B cell (primary cell): ENCODE measurements around the gene DLGAP5. TPM values are rescaled to one million over a fixed set of nuclear protein-coding genes. Genes with fewer than 3 reads are reported as not detected.

Source experiments
- ATAC-seq: fragments of 200-7000 bp; cut with Tn5 transposase; one replicate; pipeline ENCODE4 v1.10.0; 2021; ENCODE audit warnings: low read depth, mild to moderate bottlenecking, moderate number of reproducible peaks, moderate library complexity
- CTCF ChIA-PET: fragments of 350-600 bp; sonication (Branson Sonifier 250); formaldehyde crosslinking; loops from one replicate; lab custom pipeline; 2021; ENCODE audit warnings: antibody characterized with exemption, inconsistent platforms; lab: Charles Lee
- POLR2A ChIA-PET: fragments of 350-600 bp; sonication (Branson Sonifier 250); formaldehyde crosslinking; loops from one replicate; lab custom pipeline; 2021; ENCODE audit warnings: antibody characterized with exemption; lab: Charles Lee
- DNase-seq: peaks from one replicate; pipeline ENCODE4 v3.0.0; 2013
- H2AFZ ChIP-seq: 2 replicates; pipeline ENCODE4 v1.6.1; 2012; ENCODE audit warnings: mild to moderate bottlenecking, low read depth, low read length; ENCODE audit not compliant: insufficient read depth, poor library complexity, severe bottlenecking
- H3K27ac ChIP-seq, 2 donors: 1 replicate in 1 of 2; 2 replicates in 1 of 2; pipeline ENCODE4 v1.5.1; 2012 to 2013; ENCODE audit warnings: low read length in 2 of 2, mild to moderate bottlenecking in 2 of 2, moderate library complexity in 1 of 2
- H3K27me3 ChIP-seq, 4 experiments: fragments of 200-600 bp in 1 of 4; sonication (generic) in 1 of 4; replicated peaks in 1 of 4; 1 replicate in 2 of 4; 2 replicates in 2 of 4; pipeline versions ENCODE4 v1.6.1 to v1.7.0; 2013 to 2016; ENCODE audit warnings: low read length in 3 of 4, mild to moderate bottlenecking in 2 of 4, mixed read lengths in 1 of 4, moderate library complexity in 1 of 4; ENCODE audit not compliant: insufficient read depth in 4 of 4, control insufficient read depth in 3 of 4; ENCODE audit errors: control extremely low read depth in 1 of 4
- H3K36me3 ChIP-seq, 2 experiments: replicated peaks in 1 of 2; 1 replicate in 1 of 2; 2 replicates in 1 of 2; pipeline versions ENCODE4 v1.6.1 to v1.7.1; 2013; ENCODE audit warnings: low read length in 1 of 2; ENCODE audit not compliant: insufficient read depth in 2 of 2, control insufficient read depth in 1 of 2; ENCODE audit errors: control extremely low read depth in 1 of 2, extremely low read depth in 1 of 2
- H3K4me1 ChIP-seq, 2 donors: fragments of 200-600 bp in 1 of 2; sonication (generic) in 1 of 2; 1 replicate in 1 of 2; 2 replicates in 1 of 2; pipeline versions ENCODE4 v1.5.1 to v1.6.1; 2013 to 2017; ENCODE audit warnings: low read length in 2 of 2; ENCODE audit not compliant: control insufficient read depth in 2 of 2, insufficient read depth in 2 of 2
- H3K4me2 ChIP-seq: replicated peaks from 2 replicates; pipeline ENCODE3; 2012; ENCODE audit warnings: mild to moderate bottlenecking, low read depth, low read length; ENCODE audit not compliant: poor library complexity, severe bottlenecking
- H3K4me3 ChIP-seq, 5 experiments: fragments of 200-600 bp in 1 of 5; sonication (generic) in 1 of 5; 1 replicate in 3 of 5; 2 replicates in 2 of 5; pipeline versions ENCODE4 v1.5.1 to v1.7.0; 2011 to 2016; ENCODE audit warnings: low read length in 4 of 5, mild to moderate bottlenecking in 4 of 5, low read depth in 2 of 5, control low read depth in 1 of 5, moderate library complexity in 1 of 5; ENCODE audit not compliant: insufficient read depth in 1 of 5; ENCODE audit errors: control extremely low read depth in 1 of 5, extremely low read depth in 1 of 5
- H3K79me2 ChIP-seq: fragments of 200-600 bp; sonication (generic); one replicate; pipeline ENCODE4 v1.6.0; 2016; ENCODE audit warnings: low read length; ENCODE audit not compliant: control insufficient read depth, insufficient read depth
- H3K9ac ChIP-seq: fragments of 200-600 bp; sonication (generic); 2 replicates; pipeline ENCODE4 v1.6.1; 2017; ENCODE audit warnings: mild to moderate bottlenecking, low read length, moderate library complexity
- H3K9me3 ChIP-seq, 3 donors: one replicate each; pipeline versions ENCODE4 v1.6.1 to v1.7.1; 2013; ENCODE audit warnings: low read length in 2 of 3; ENCODE audit not compliant: control insufficient read depth in 2 of 3, insufficient read depth in 1 of 3; ENCODE audit errors: control extremely low read depth in 1 of 3
- H4K20me1 ChIP-seq: 2 replicates; pipeline ENCODE4 v1.6.0; 2012; ENCODE audit warnings: mild to moderate bottlenecking, low read length; ENCODE audit not compliant: insufficient read depth, control insufficient read depth, poor library complexity, severe bottlenecking
- H3K27ac Mint-ChIP-seq: one replicate; pipeline ENCODE4 v1.8.0; 2021; ENCODE audit warnings: mixed read lengths
- H3K27me3 Mint-ChIP-seq: one replicate; pipeline ENCODE4 v1.8.0; 2021; ENCODE audit warnings: mixed read lengths
- H3K4me1 Mint-ChIP-seq: one replicate; pipeline ENCODE4 v1.8.0; 2021; ENCODE audit warnings: mixed read lengths
- H3K4me3 Mint-ChIP-seq: one replicate; pipeline ENCODE4 v1.8.0; 2021; ENCODE audit warnings: mixed read lengths
- H3K9me3 Mint-ChIP-seq: one replicate; pipeline ENCODE4 v1.8.0; 2022; ENCODE audit warnings: mixed read lengths; ENCODE audit not compliant: insufficient read depth
- CTCF ChIP-seq: fragments of 200-600 bp; IDR thresholded peaks from one replicate; pipeline ENCODE4 v1.8.0; 2022; ENCODE audit warnings: antibody characterized with exemption, mild to moderate bottlenecking
- EZH2 ChIP-seq: IDR thresholded peaks from 2 replicates; pipeline ENCODE4 v1.6.1; 2012; ENCODE audit warnings: borderline replicate concordance, low read depth, mild to moderate bottlenecking, moderate library complexity, low read length; ENCODE audit not compliant: insufficient read depth, poor library complexity, severe bottlenecking
- WGBS: methylation state at CpG from one replicate; pipeline ENCODE4 v1.1.5; 2013; ENCODE audit warnings: missing lambda C conversion rate; ENCODE audit not compliant: insufficient coverage; 5-methylcytosine and 5-hydroxymethylcytosine counted together
- intact Hi-C: fragments of 100-400 bp; cut with micrococcal nuclease; formaldehyde crosslinking; loops from one replicate; pipeline ENCODE4 v1.10.0; 2022
- polyA plus RNA-seq: library from polyadenylated mRNA; depleted of rRNA; stranded (reverse); fragments of >200 nt; gene quantifications from 2 replicates; pipeline ENCODE4 v1.2.3, GENCODE V29; 2012
- total RNA-seq, 2 donors: library from RNA; stranded (reverse); fragments of 120-200 nt in 1 of 2; gene quantifications; 1 replicate in 1 of 2; 2 replicates in 1 of 2; pipeline versions ENCODE4 v1.2.3 to v1.2.4, GENCODE V29; 2013 to 2022

DLGAP5 gene
- total and polyA plus RNA-seq, 2 donors (not counting 1 experiment from before 2014, with no cell fraction given), result 0.12 TPM; not detected in 1

GRCh38 chr14:55123852-55124639 lies 67.3 kb downstream of the DLGAP5 start:
- Histone ChIP-seq H3K36me3 (no peaks in the 10 kb centered on the region), H3K27ac (no peak overlapping the region), H4K20me1 (no peaks in the 10 kb centered on the region), H3K4me2 (no peak overlapping the region), H3K27me3 (peaks cover 0 to 5% (median 0%) of the 10 kb centered on the region in 4 experiments), H3K4me1 (peaks cover 0 to 6% of the 10 kb centered on the region in 2 donors), H3K79me2 (no peaks in the 10 kb centered on the region), H2AFZ (no peak overlapping the region), H3K9me3 (no peaks in the 10 kb centered on the region), H3K9ac (no peak overlapping the region), H3K4me3 (no peak overlapping the region)
- Mint-ChIP-seq H3K4me1 (peaks cover 4% of the 10 kb centered on the region), H3K27ac (no peak overlapping the region), H3K9me3 (no peaks in the 10 kb centered on the region), H3K27me3 (peaks cover 4% of the 10 kb centered on the region), H3K4me3 (no peak overlapping the region)
- WGBS, result over 99% methylated on average over 8 of the region's 9 CpGs
- ChIA-PET POLR2A (interaction anchor here (0.7 kb wide), 1 partner anchor 21 kb away, joined by 7 read pairs; no protein-coding TSS in a partner anchor), CTCF (interaction anchor here (0.6 kb wide), 1 partner anchor 201 kb away, joined by 3 read pairs; no protein-coding TSS in a partner anchor)
- DNase-seq, result no peak
- ATAC-seq, result no peak
- intact Hi-C loops, result no loop called here
- TF ChIP-seq EZH2, result no peak
- TF ChIP-seq CTCF, result no peak

- Histone ChIP-seq H3K9ac (no peak overlapping the region), H3K79me2 (no peaks in the 10 kb centered on the region), H2AFZ (no peak overlapping the region), H3K27ac (no peak overlapping the region), H4K20me1 (no peaks in the 10 kb centered on the region), H3K36me3 (no peaks in the 10 kb centered on the region), H3K4me1 (peaks cover 0 to 6% of the 10 kb centered on the region in 2 donors), H3K9me3 (no peaks in the 10 kb centered on the region), H3K4me2 (no peak overlapping the region), H3K27me3 (peaks cover 0 to 3% (median 0%) of the 10 kb centered on the region in 4 experiments), H3K4me3 (no peak overlapping the region)
- peaks cover 4% of the 10 kb centered on the region for H3K27me3 Mint-ChIP-seq
- no peak overlapping the region for H3K27ac Mint-ChIP-seq
- DNase-seq (no peak), ATAC-seq (no peak)
- no peak overlapping the region for H3K4me3 Mint-ChIP-seq
- no peaks in the 10 kb centered on the region for H3K9me3 Mint-ChIP-seq
- intact Hi-C loops, result no loop called here
- ChIA-PET CTCF (no interaction called here), POLR2A (no interaction called here)
- 90% methylated on average over 7 of the region's 8 CpGs for whole genome bisulfite sequencing
- peaks cover 4% of the 10 kb centered on the region for H3K4me1 Mint-ChIP-seq
- TF ChIP-seq CTCF, result no peak
- TF ChIP-seq EZH2, result no peak
Observed at GRCh38 chr14:55123101-55123500, 68.3 kb downstream of the DLGAP5 start.
